ENCODE measurements around the gene PI4KA. TPM values are rescaled to one million over a fixed set of nuclear protein-coding genes. Genes with fewer than 3 reads are reported as not detected.

PI4KA gene
- total RNA-seq, 1 donor from 2014 or later: 20.4 TPM

GRCh38 chr22:20765938-20766337 is 92.7 kb downstream of the PI4KA start:
- H3K27me3 ChIP-seq (ENCODE audit: control insufficient read depth in 3 of 3, insufficient read depth in 3 of 3, low read length in 3 of 3): no peaks in the 10 kb centered on the region
- peaks cover 25 to 39% (median 29%) of the 10 kb centered on the region in 3 donors for H3K36me3 ChIP-seq (ENCODE audit: control insufficient read depth in 3 of 3, insufficient read depth in 3 of 3, low read length in 3 of 3)
- no peak overlapping the region for H3K4me3 ChIP-seq (ENCODE audit: low read length in 3 of 3)
- no peak overlapping the region for H3K27ac ChIP-seq (ENCODE audit: low read depth, low read length)
- H3K9me3 ChIP-seq (ENCODE audit: control insufficient read depth in 3 of 3, low read length in 3 of 3): no peaks in the 10 kb centered on the region
- no peaks in the 10 kb centered on the region for H3K4me1 ChIP-seq (ENCODE audit: control insufficient read depth in 3 of 3, insufficient read depth in 3 of 3, low read length in 3 of 3)
- no peak overlapping the region for H3K9ac ChIP-seq (ENCODE audit: low read depth in 1 of 3, low read length in 3 of 3)

DNA sequence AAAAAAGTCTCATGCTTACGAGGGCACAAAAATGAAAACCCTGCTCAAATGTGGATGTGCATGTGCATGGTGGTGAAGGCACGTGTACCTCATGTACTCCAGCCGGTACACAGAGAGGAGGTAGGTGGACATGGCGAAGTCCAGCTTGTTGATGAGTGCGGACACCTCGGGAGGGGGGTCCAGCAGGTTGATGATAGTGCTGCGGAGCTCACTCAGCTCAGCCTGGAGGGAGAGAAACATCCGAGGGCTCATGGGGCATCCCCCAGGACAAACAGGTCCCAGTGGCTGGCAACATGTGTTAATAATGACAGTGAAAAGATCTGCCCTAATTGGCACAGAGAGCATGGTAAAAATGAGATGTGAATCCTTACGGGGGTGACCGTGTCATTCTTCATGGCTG is 93.9 kb downstream of the PI4KA start:
- Histone ChIP-seq H3K4me3 (ENCODE audit: low read length in 3 of 3) (no peak overlapping the region), H3K27ac (ENCODE audit: low read depth, low read length) (no peak overlapping the region), H3K4me1 (ENCODE audit: control insufficient read depth in 3 of 3, insufficient read depth in 3 of 3, low read length in 3 of 3) (no peaks in the 10 kb centered on the region), H3K36me3 (ENCODE audit: control insufficient read depth in 3 of 3, insufficient read depth in 3 of 3, low read length in 3 of 3) (peaks cover 25 to 43% (median 32%) of the 10 kb centered on the region in 3 donors), H3K9me3 (ENCODE audit: control insufficient read depth in 3 of 3, low read length in 3 of 3) (no peaks in the 10 kb centered on the region), H3K9ac (ENCODE audit: low read depth in 1 of 3, low read length in 3 of 3) (no peak overlapping the region), H3K27me3 (ENCODE audit: control insufficient read depth in 3 of 3, insufficient read depth in 3 of 3, low read length in 3 of 3) (no peaks in the 10 kb centered on the region)

DNA sequence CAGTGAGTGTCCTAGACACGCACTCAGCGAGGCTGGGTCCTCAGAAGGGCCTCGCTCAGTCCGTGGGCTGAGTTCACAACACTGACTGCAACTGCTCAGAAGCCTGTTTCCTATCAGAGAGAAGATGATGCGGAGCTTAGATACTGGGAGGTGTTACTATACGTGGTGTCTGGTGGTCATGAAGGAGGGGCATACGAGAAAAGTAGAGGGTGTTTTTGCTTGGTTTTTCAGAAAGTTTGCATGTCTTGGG is 94.2 kb downstream of the PI4KA start:
- Histone ChIP-seq H3K4me1 (ENCODE audit: control insufficient read depth in 3 of 3, insufficient read depth in 3 of 3, low read length in 3 of 3) (no peaks in the 10 kb centered on the region), H3K27me3 (ENCODE audit: control insufficient read depth in 3 of 3, insufficient read depth in 3 of 3, low read length in 3 of 3) (no peaks in the 10 kb centered on the region), H3K4me3 (ENCODE audit: low read length in 3 of 3) (no peak overlapping the region), H3K36me3 (ENCODE audit: control insufficient read depth in 3 of 3, insufficient read depth in 3 of 3, low read length in 3 of 3) (peaks cover 25 to 43% (median 32%) of the 10 kb centered on the region in 3 donors), H3K9ac (ENCODE audit: low read depth in 1 of 3, low read length in 3 of 3) (no peak overlapping the region), H3K9me3 (ENCODE audit: control insufficient read depth in 3 of 3, low read length in 3 of 3) (no peaks in the 10 kb centered on the region), H3K27ac (ENCODE audit: low read depth, low read length) (no peak overlapping the region)

- H3K4me1 ChIP-seq (ENCODE audit: control insufficient read depth in 3 of 3, insufficient read depth in 3 of 3, low read length in 3 of 3): no peaks in the 10 kb centered on the region
- peaks cover 25 to 43% (median 32%) of the 10 kb centered on the region in 3 donors for H3K36me3 ChIP-seq (ENCODE audit: control insufficient read depth in 3 of 3, insufficient read depth in 3 of 3, low read length in 3 of 3)
- no peaks in the 10 kb centered on the region for H3K27me3 ChIP-seq (ENCODE audit: control insufficient read depth in 3 of 3, insufficient read depth in 3 of 3, low read length in 3 of 3)
- no peak overlapping the region for H3K27ac ChIP-seq (ENCODE audit: low read depth, low read length)
- no peak overlapping the region for H3K9ac ChIP-seq (ENCODE audit: low read depth in 1 of 3, low read length in 3 of 3)
- H3K4me3 ChIP-seq (ENCODE audit: low read length in 3 of 3): no peak overlapping the region
- no peaks in the 10 kb centered on the region for H3K9me3 ChIP-seq (ENCODE audit: control insufficient read depth in 3 of 3, low read length in 3 of 3)
Observed at GRCh38 chr22:20763630-20764470, 94.8 kb downstream of the PI4KA start.

- Histone ChIP-seq H3K27me3 (ENCODE audit: control insufficient read depth in 3 of 3, insufficient read depth in 3 of 3, low read length in 3 of 3) (no peaks in the 10 kb centered on the region), H3K36me3 (ENCODE audit: control insufficient read depth in 3 of 3, insufficient read depth in 3 of 3, low read length in 3 of 3) (peaks cover 25 to 46% (median 32%) of the 10 kb centered on the region in 3 donors), H3K27ac (ENCODE audit: low read depth, low read length) (no peak overlapping the region), H3K9ac (ENCODE audit: low read depth in 1 of 3, low read length in 3 of 3) (no peak overlapping the region), H3K9me3 (ENCODE audit: control insufficient read depth in 3 of 3, low read length in 3 of 3) (no peaks in the 10 kb centered on the region), H3K4me3 (ENCODE audit: low read length in 3 of 3) (no peak overlapping the region), H3K4me1 (ENCODE audit: control insufficient read depth in 3 of 3, insufficient read depth in 3 of 3, low read length in 3 of 3) (no peaks in the 10 kb centered on the region)
Observed at GRCh38 chr22:20762233-20762796, 96.3 kb downstream of the PI4KA start.

GRCh38 chr22:20761536-20761935 is 97.1 kb downstream of the PI4KA start:
- H3K27ac ChIP-seq (ENCODE audit: low read depth, low read length): no peak overlapping the region
- no peaks in the 10 kb centered on the region for H3K9me3 ChIP-seq (ENCODE audit: control insufficient read depth in 3 of 3, low read length in 3 of 3)
- H3K4me1 ChIP-seq (ENCODE audit: control insufficient read depth in 3 of 3, insufficient read depth in 3 of 3, low read length in 3 of 3): no peaks in the 10 kb centered on the region
- H3K36me3 ChIP-seq (ENCODE audit: control insufficient read depth in 3 of 3, insufficient read depth in 3 of 3, low read length in 3 of 3): peaks cover 25 to 47% (median 32%) of the 10 kb centered on the region in 3 donors
- H3K4me3 ChIP-seq (ENCODE audit: low read length in 3 of 3): no peak overlapping the region
- H3K9ac ChIP-seq (ENCODE audit: low read depth in 1 of 3, low read length in 3 of 3): no peak overlapping the region
- H3K27me3 ChIP-seq (ENCODE audit: control insufficient read depth in 3 of 3, insufficient read depth in 3 of 3, low read length in 3 of 3): no peaks in the 10 kb centered on the region

DNA sequence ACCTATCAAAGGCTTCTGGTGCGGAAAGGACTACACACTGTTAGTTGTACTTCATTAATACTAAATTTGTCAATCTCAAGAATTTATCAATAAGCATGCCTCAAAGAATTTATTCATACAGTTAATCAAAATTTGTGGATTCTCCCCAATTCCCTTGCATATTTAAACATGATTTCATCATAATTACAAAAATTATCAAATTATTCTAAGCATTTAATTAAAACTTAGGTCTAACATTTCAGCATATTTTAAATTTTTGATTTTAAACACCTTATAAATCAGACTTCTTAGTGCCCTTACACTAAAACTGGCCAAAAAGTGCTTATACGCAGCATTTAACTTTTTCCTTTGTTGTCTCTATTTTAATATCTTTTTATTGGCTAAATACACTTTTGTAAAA is 98.5 kb downstream of the PI4KA start:
- Histone ChIP-seq H3K4me1 (ENCODE audit: control insufficient read depth in 3 of 3, insufficient read depth in 3 of 3, low read length in 3 of 3) (no peaks in the 10 kb centered on the region), H3K27ac (ENCODE audit: low read depth, low read length) (no peak overlapping the region), H3K4me3 (ENCODE audit: low read length in 3 of 3) (no peak overlapping the region), H3K9ac (ENCODE audit: low read depth in 1 of 3, low read length in 3 of 3) (no peak overlapping the region), H3K27me3 (ENCODE audit: control insufficient read depth in 3 of 3, insufficient read depth in 3 of 3, low read length in 3 of 3) (no peaks in the 10 kb centered on the region), H3K36me3 (ENCODE audit: control insufficient read depth in 3 of 3, insufficient read depth in 3 of 3, low read length in 3 of 3) (peaks cover 16 to 39% (median 29%) of the 10 kb centered on the region in 3 donors), H3K9me3 (ENCODE audit: control insufficient read depth in 3 of 3, low read length in 3 of 3) (no peaks in the 10 kb centered on the region)

GRCh38 chr22:20758688-20759087 is 99.9 kb downstream of the PI4KA start:
- Histone ChIP-seq H3K4me3 (ENCODE audit: low read length in 3 of 3) (no peak overlapping the region), H3K4me1 (ENCODE audit: control insufficient read depth in 3 of 3, insufficient read depth in 3 of 3, low read length in 3 of 3) (no peaks in the 10 kb centered on the region), H3K27ac (ENCODE audit: low read depth, low read length) (no peak overlapping the region), H3K9me3 (ENCODE audit: control insufficient read depth in 3 of 3, low read length in 3 of 3) (no peaks in the 10 kb centered on the region), H3K9ac (ENCODE audit: low read depth in 1 of 3, low read length in 3 of 3) (no peak overlapping the region), H3K27me3 (ENCODE audit: control insufficient read depth in 3 of 3, insufficient read depth in 3 of 3, low read length in 3 of 3) (no peaks in the 10 kb centered on the region), H3K36me3 (ENCODE audit: control insufficient read depth in 3 of 3, insufficient read depth in 3 of 3, low read length in 3 of 3) (peaks cover 2 to 25% (median 15%) of the 10 kb centered on the region in 3 donors)

GRCh38 chr22:20756846-20757245 is 101.8 kb downstream of the PI4KA start:
- H3K27ac ChIP-seq (ENCODE audit: low read depth, low read length): no peak overlapping the region
- H3K9me3 ChIP-seq (ENCODE audit: control insufficient read depth in 3 of 3, low read length in 3 of 3): no peaks in the 10 kb centered on the region
- H3K4me3 ChIP-seq (ENCODE audit: low read length in 3 of 3): no peak overlapping the region
- peaks cover 12 to 29% (median 15%) of the 10 kb centered on the region in 3 donors for H3K36me3 ChIP-seq (ENCODE audit: control insufficient read depth in 3 of 3, insufficient read depth in 3 of 3, low read length in 3 of 3)
- H3K9ac ChIP-seq (ENCODE audit: low read depth in 1 of 3, low read length in 3 of 3): no peak overlapping the region
- no peaks in the 10 kb centered on the region for H3K27me3 ChIP-seq (ENCODE audit: control insufficient read depth in 3 of 3, insufficient read depth in 3 of 3, low read length in 3 of 3)
- H3K4me1 ChIP-seq (ENCODE audit: control insufficient read depth in 3 of 3, insufficient read depth in 3 of 3, low read length in 3 of 3): no peaks in the 10 kb centered on the region

- no peaks in the 10 kb centered on the region for H3K9me3 ChIP-seq (ENCODE audit: control insufficient read depth in 3 of 3, low read length in 3 of 3)
- no peak overlapping the region for H3K27ac ChIP-seq (ENCODE audit: low read depth, low read length)
- H3K9ac ChIP-seq (ENCODE audit: low read depth in 1 of 3, low read length in 3 of 3): no peak overlapping the region
- H3K36me3 ChIP-seq (ENCODE audit: control insufficient read depth in 3 of 3, insufficient read depth in 3 of 3, low read length in 3 of 3): peaks cover 26 to 36% (median 26%) of the 10 kb centered on the region in 3 donors
- no peak overlapping the region for H3K4me3 ChIP-seq (ENCODE audit: low read length in 3 of 3)
- peaks cover 9 to 16% (median 10%) of the 10 kb centered on the region in 3 donors for H3K4me1 ChIP-seq (ENCODE audit: control insufficient read depth in 3 of 3, insufficient read depth in 3 of 3, low read length in 3 of 3)
- H3K27me3 ChIP-seq (ENCODE audit: control insufficient read depth in 3 of 3, insufficient read depth in 3 of 3, low read length in 3 of 3): no peaks in the 10 kb centered on the region
Observed at GRCh38 chr22:20752873-20753272, 105.7 kb downstream of the PI4KA start.

Data from skeletal muscle tissue (tissue), 4 donors.